Effector memory CD8-positive, alpha-beta T cell (primary cell): ENCODE data around the gene UPF3A.

ENCODE experiments used
- ATAC-seq: fragments of 150-1000 bp; cut with Tn5 transposase; replicated peaks from 2 replicates; pipeline ENCODE4 v1.10.0; 2021; ENCODE audit warnings: mild to moderate bottlenecking, moderate library complexity
- DNase-seq, 3 experiments: peaks; one replicate each; pipeline ENCODE4 v3.0.0; 2021
- H3K27ac Mint-ChIP-seq, 2 donors: one replicate each; pipeline ENCODE4 v1.8.0; 2022; ENCODE audit warnings: mild to moderate bottlenecking in 2 of 2, mixed read lengths in 2 of 2, moderate library complexity in 2 of 2
- H3K27me3 Mint-ChIP-seq, 2 donors: one replicate each; pipeline ENCODE4 v1.8.0; 2022; ENCODE audit warnings: mixed read lengths in 2 of 2
- H3K36me3 Mint-ChIP-seq: one replicate; pipeline ENCODE4 v1.8.0; 2022; ENCODE audit warnings: mild to moderate bottlenecking, moderate library complexity, mixed read lengths; ENCODE audit not compliant: insufficient read depth
- H3K4me1 Mint-ChIP-seq, 2 donors: one replicate each; pipeline ENCODE4 v1.8.0; 2022; ENCODE audit warnings: low read depth in 2 of 2, mixed read lengths in 2 of 2
- H3K4me3 Mint-ChIP-seq, 2 donors: one replicate each; pipeline ENCODE4 v1.8.0; 2022; ENCODE audit warnings: mild to moderate bottlenecking in 2 of 2, mixed read lengths in 2 of 2, moderate library complexity in 2 of 2
- H3K9me3 Mint-ChIP-seq, 2 donors: one replicate each; pipeline ENCODE4 v1.8.0; 2022; ENCODE audit warnings: mixed read lengths in 2 of 2

UPF3A gene

DNA sequence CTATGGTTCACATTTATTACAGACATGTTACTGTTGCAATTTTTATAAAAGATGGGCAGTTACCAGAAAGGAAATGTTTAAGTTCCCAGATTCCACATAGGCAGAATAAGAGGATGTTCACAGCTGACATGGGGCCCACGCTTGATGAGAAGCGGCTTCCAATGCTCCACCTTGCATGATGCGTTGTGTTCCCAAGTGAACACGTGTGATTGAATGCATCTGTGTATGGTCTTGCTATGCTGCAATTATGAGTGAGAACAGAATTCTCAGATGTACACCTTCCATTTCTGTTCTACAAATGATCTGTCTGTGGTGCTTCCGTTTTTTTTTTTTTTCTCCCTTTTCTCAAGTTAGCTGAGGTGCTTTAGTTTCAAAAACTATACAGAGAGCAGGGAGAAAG, 15.5 kb downstream of the UPF3A start:
- H3K4me1 Mint-ChIP-seq, result peaks cover 0 to 5% of the 10 kb centered on the region in 2 donors
- no peaks in the 10 kb centered on the region for H3K9me3 Mint-ChIP-seq
- H3K27me3 Mint-ChIP-seq, result no peaks in the 10 kb centered on the region
- no peak for ATAC-seq
- no peak overlapping the region for H3K4me3 Mint-ChIP-seq
- H3K27ac Mint-ChIP-seq, result no peak overlapping the region
- H3K36me3 Mint-ChIP-seq, result peaks cover 60% of the 10 kb centered on the region
- DNase-seq, result no peak

DNA sequence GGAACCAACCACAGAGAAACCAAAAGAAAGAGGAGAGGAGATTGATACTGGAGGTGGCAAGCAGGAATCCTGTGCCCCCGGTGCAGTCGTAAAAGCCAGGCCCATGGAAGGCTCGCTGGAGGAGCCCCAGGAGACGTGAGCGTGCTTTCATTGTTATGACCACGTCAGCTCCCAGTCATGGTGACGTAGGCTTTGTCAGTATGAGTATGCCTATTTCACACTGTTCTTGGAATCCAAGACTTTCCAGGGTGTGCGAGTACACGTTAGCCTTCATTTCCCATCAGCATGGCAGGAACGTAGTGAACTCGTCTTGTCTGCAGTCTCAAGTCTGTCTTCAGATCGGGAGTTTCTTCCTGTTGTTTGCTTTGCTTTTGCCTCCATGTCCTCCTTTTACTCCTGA, 17.5 kb downstream of the UPF3A start:
- H3K4me1 Mint-ChIP-seq, result peaks cover 4 to 5% of the 10 kb centered on the region in 2 donors
- DNase-seq (no peak), ATAC-seq (no peak)
- H3K36me3 Mint-ChIP-seq, result peaks cover 55% of the 10 kb centered on the region
- H3K4me3 Mint-ChIP-seq, result no peak overlapping the region
- no peaks in the 10 kb centered on the region for H3K9me3 Mint-ChIP-seq
- H3K27me3 Mint-ChIP-seq, result no peaks in the 10 kb centered on the region
- peak overlapping the region in 1 of 2 donors; percentile 16 for H3K27ac Mint-ChIP-seq

DNA sequence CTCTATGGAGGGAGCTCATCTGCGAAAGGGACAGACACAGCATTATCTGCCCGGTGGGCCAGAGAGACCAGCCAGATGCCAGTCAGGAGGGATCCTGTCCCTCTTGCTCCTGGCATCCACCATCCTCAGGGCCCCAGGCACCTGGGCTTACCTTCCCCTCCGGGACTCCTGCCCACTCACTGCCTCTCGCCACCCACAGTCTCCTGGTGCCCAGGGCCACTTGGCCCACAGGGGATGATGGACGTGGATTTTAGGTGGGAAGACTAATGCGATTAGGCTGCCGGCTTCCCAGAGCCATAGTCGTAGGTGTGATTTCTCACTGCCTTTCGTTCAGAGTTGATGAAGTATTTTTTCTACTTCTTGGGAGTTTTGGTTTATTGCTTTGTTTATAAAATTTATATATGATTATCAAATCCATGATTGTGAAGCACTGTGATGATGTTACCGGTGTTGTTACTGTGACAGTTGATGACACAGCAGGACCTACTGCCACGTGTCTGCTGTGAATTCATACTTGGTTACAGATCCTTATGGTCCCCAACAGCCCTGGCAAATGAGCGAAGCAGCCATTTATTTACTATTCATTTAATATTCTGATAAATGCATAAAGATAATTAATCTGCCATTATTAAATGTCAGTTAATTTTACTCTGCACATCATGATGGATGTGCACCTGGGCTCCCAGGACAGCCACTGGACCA, 18.4 kb downstream of the UPF3A start:
- peak overlapping the region in 1 of 2 donors; percentile 16 for H3K27ac Mint-ChIP-seq
- ATAC-seq (no peak), DNase-seq (no peak)
- H3K4me1 Mint-ChIP-seq, result peaks cover 4 to 5% of the 10 kb centered on the region in 2 donors
- H3K36me3 Mint-ChIP-seq, result peaks cover 53% of the 10 kb centered on the region
- H3K27me3 Mint-ChIP-seq, result no peaks in the 10 kb centered on the region
- no peaks in the 10 kb centered on the region for H3K9me3 Mint-ChIP-seq
- no peak overlapping the region for H3K4me3 Mint-ChIP-seq

- Mint-ChIP-seq H3K27ac (no peak overlapping the region), H3K4me3 (no peak overlapping the region), H3K27me3 (no peaks in the 10 kb centered on the region), H3K36me3 (peaks cover 48% of the 10 kb centered on the region), H3K4me1 (peaks cover 0 to 4% of the 10 kb centered on the region in 2 donors), H3K9me3 (no peaks in the 10 kb centered on the region)
- no peak for DNase-seq
- no peak for ATAC-seq
Measured at GRCh38 chr13:114303700-114304327, 22.4 kb downstream of the UPF3A start.

DNA sequence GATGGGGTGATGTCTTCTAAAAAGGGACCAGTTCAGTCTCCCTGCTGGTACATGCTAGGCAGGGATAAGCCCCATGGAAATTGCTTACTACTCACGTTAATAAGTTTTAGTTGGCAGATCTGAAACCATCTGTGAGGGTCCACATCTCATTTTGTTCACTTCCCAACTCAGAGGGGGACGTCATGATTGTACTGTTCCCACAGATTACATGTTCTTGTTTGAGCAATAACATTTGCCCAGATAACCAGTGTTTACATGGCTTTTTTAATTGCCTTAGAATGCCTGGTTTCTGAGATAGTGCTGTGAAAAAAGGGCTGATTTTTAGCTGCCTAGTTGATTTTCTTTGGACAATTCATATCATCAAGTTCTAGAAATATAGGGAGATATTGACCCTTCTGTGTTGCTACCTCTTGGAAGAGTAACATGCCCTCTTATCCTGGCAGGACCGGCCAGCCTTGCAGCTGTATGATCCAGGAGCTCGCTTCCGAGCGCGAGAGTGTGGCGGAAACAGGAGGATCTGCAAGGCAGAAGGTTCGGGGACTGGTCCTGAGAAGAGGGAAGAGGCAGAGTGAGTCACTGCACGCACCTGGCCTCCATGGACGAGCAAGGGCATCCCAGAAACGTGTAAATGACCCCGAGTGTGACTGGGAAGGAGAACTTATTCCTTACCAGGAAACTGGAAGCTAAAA, 23.1 kb downstream of the UPF3A start:
- no peak overlapping the region for H3K4me3 Mint-ChIP-seq
- ATAC-seq, result no peak
- peaks cover 0 to 4% of the 10 kb centered on the region in 2 donors for H3K4me1 Mint-ChIP-seq
- DNase-seq, result no peak
- H3K36me3 Mint-ChIP-seq, result peaks cover 42% of the 10 kb centered on the region
- H3K9me3 Mint-ChIP-seq, result no peaks in the 10 kb centered on the region
- no peaks in the 10 kb centered on the region for H3K27me3 Mint-ChIP-seq
- H3K27ac Mint-ChIP-seq, result no peak overlapping the region

- DNase-seq (no peak), ATAC-seq (no peak)
- no peak overlapping the region for H3K27ac Mint-ChIP-seq
- no peaks in the 10 kb centered on the region for H3K27me3 Mint-ChIP-seq
- no peaks in the 10 kb centered on the region for H3K9me3 Mint-ChIP-seq
- H3K36me3 Mint-ChIP-seq, result peaks cover 18% of the 10 kb centered on the region
- H3K4me1 Mint-ChIP-seq, result peaks cover 10 to 14% of the 10 kb centered on the region in 2 donors
- H3K4me3 Mint-ChIP-seq, result no peak overlapping the region
Measured at GRCh38 chr13:114309086-114309485, 27.7 kb downstream of the UPF3A start.

GRCh38 chr13:114309806-114310410, 28.5 kb downstream of the UPF3A start:
- no peak for DNase-seq
- H3K9me3 Mint-ChIP-seq, result no peaks in the 10 kb centered on the region
- peaks cover 11% of the 10 kb centered on the region for H3K36me3 Mint-ChIP-seq
- no peak for ATAC-seq
- peaks cover 13 to 16% of the 10 kb centered on the region in 2 donors for H3K4me1 Mint-ChIP-seq
- H3K27me3 Mint-ChIP-seq, result no peaks in the 10 kb centered on the region
- no peak overlapping the region for H3K4me3 Mint-ChIP-seq
- no peak overlapping the region for H3K27ac Mint-ChIP-seq

- ATAC-seq, result no peak
- Mint-ChIP-seq H3K27me3 (no peaks in the 10 kb centered on the region), H3K36me3 (peaks cover 7% of the 10 kb centered on the region), H3K4me1 (peaks cover 19 to 23% of the 10 kb centered on the region in 2 donors), H3K4me3 (no peak overlapping the region), H3K27ac (no peak overlapping the region), H3K9me3 (no peaks in the 10 kb centered on the region)
- no peak for DNase-seq
Measured at GRCh38 chr13:114310956-114311355, 29.6 kb downstream of the UPF3A start.

- H3K4me3 Mint-ChIP-seq, result no peak overlapping the region
- no peak for DNase-seq
Measured at GRCh38 chr13:114311387-114311786, 30.0 kb downstream of the UPF3A start.

DNA sequence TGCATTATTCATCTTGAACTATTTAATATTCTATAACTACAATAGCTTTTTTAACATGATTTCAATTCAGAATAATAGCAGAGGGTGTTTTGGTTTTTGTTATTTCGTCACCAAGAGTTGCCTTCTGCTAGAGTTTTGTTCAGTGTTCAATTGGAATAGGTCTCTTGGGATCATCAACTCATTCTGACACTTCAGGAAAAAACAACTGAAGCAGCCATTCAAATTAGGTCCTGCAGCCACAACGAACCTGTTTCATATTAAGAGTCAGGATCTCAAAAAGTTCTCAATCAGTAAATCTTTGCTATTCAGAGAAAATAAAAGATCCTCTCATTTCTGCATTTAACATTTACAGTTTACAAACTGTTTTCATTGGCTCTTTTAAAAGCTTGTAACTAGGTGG, 30.5 kb downstream of the UPF3A start:
- DNase-seq, result no peak
- no peaks in the 10 kb centered on the region for H3K9me3 Mint-ChIP-seq
- H3K4me3 Mint-ChIP-seq, result no peak overlapping the region
- no peaks in the 10 kb centered on the region for H3K27me3 Mint-ChIP-seq
- H3K36me3 Mint-ChIP-seq, result peaks cover 4% of the 10 kb centered on the region
- no peak for ATAC-seq
- no peak overlapping the region for H3K27ac Mint-ChIP-seq
- H3K4me1 Mint-ChIP-seq, result peaks cover 20 to 23% of the 10 kb centered on the region in 2 donors

More at GRCh38 chr13:114311387-114311786, 30.0 kb downstream of the UPF3A start:
- Mint-ChIP-seq H3K27ac (no peak overlapping the region), H3K27me3 (no peaks in the 10 kb centered on the region), H3K4me1 (peaks cover 19 to 23% of the 10 kb centered on the region in 2 donors), H3K9me3 (no peaks in the 10 kb centered on the region), H3K36me3 (peaks cover 4% of the 10 kb centered on the region)
- no peak for ATAC-seq

DNA sequence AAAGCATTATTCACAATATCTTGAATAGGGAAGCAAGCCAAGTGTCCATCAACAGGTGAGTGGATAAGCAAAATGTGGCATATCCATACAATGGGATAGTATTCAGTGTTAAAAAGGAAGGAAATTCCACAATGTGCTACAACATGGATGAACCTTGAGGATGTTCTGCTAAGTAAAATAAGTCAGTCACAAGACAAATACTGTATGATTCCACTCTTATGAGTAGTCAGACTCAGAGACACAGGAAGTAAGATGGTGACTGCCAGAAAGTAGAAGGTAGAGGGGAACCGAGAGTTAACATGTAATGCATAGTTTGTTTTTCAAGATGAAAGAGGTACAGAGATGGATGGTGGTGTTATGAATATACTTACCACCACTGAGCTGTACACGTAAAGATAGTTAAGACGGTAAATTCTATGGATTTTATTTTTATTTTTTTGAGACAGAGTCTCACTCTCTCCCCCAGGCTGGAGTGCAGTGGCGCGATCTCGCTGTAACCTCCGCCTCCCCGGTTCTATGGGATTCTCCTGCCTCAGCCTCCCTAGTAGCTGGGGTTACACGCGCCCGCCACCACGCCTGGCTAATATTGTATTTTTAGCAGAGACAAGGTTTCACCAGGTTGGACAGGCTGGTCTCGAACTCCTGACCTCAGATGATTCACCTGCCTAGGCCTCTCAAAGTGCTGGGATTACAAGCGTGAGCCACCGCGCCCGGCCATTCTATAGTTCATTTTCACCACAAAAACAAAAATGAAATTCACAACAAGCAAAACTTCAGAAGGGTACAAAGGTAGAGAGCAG, 31.9 kb downstream of the UPF3A start:
- H3K27ac Mint-ChIP-seq, result peak overlapping the region; percentile 87 to 94
- peaks cover 4% of the 10 kb centered on the region for H3K36me3 Mint-ChIP-seq
- peaks cover 23 to 25% of the 10 kb centered on the region in 2 donors for H3K4me1 Mint-ChIP-seq
- H3K4me3 Mint-ChIP-seq, result peak overlapping the region; percentile 82 to 96
- no peaks in the 10 kb centered on the region for H3K27me3 Mint-ChIP-seq
- DNase-seq (no peak), ATAC-seq (no peak)
- H3K9me3 Mint-ChIP-seq, result no peaks in the 10 kb centered on the region

GRCh38 chr13:114314074-114314912, 32.9 kb downstream of the UPF3A start, which contains the start of gene CHAMP1:
Gene CHAMP1, plus strand, starts transcription at chr13:114314503. Its CDS starts 9,340 bp downstream, at chr13:114323843.
- ATAC-seq (peak; percentile 88), DNase-seq (peak; percentile 75 to 79 (median 79))
- Mint-ChIP-seq H3K4me1 (peaks cover 29 to 34% of the 10 kb centered on the region in 2 donors), H3K9me3 (no peaks in the 10 kb centered on the region), H3K27ac (peak within 1 kb of the TSS; percentile 87 to 94), H3K27me3 (no peaks in the 10 kb centered on the region), H3K36me3 (peaks cover 4% of the 10 kb centered on the region), H3K4me3 (peak within 1 kb of the TSS; percentile 82 to 96)
